Measurements from ENCODE around the gene SP6.

DNA sequence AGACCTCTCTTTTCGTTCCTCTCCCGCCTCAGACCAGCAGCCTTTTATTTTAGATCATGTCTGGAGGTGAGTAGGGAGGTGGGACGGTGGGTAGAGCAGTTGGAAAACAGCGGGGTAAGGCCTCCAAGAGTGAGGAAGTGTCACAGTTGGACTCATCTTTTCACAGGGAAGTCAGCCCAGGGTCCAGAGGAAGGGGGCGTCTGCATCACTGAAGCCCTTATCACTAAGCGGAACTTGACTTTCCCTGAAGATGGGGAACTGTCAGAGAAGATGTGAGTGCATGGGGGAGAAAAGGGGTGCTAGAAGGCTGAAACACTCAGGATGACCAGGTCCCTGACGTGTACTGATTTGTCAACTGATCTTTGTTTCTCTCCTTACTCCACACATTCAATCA is 19.0 kb downstream of the SP6 start:
- no peak for TF ChIP-seq CTCF (conservative IDR thresholded peaks at IDR 0.05 in 1 of 2, IDR thresholded peaks at IDR 0.05 in 1 of 2; ENCODE audit: extremely low read depth in 1 of 2, insufficient read depth in 1 of 2, low read depth in 1 of 2, low read length in 2 of 2)
- TF ChIP-seq EZH2 (IDR thresholded peaks at IDR 0.05; ENCODE audit: borderline replicate concordance, low read length), result no peak

Data from mammary epithelial cell (primary cell).